SK-N-SH (cell line): ENCODE results near the gene LRRC1. TPM values are rescaled to one million over a fixed set of nuclear protein-coding genes. Genes with fewer than 3 reads are reported as not detected.

ENCODE experiments used
- CTCF ChIA-PET: fragments of 300-600, 350-600 bp; formaldehyde crosslinking; extraction: SDS; loops from one replicate; lab custom pipeline; 2021; lab: Yijun Ruan, JAX
- POLR2A ChIA-PET: fragments of 350-600 bp; sonication (Branson Sonifier 250); formaldehyde crosslinking; extraction: SDS; loops from one replicate; lab custom pipeline; 2020; ENCODE audit warnings: antibody characterized with exemption, inconsistent platforms; lab: Yijun Ruan, JAX
- DNase-seq: peaks from one replicate; pipeline ENCODE4 v3.0.0; 2012
- H2AFZ ChIP-seq: fragments of 200-600 bp; sonication (generic); 2 replicates; pipeline ENCODE4 v1.8.1; 2016; ENCODE audit warnings: antibody characterized with exemption, mild to moderate bottlenecking, low read depth
- H3F3A ChIP-seq: fragments of 200-600 bp; sonication (generic); replicated peaks from 2 replicates; pipeline ENCODE3; 2016; ENCODE audit warnings: antibody characterized with exemption, mild to moderate bottlenecking; ENCODE audit not compliant: insufficient read depth
- H3K27ac ChIP-seq, 2 experiments: fragments of 200-500 bp in 1 of 2; fragments of 200-600 bp in 1 of 2; sonication (Bioruptor generic) in 1 of 2; sonication (generic), shearing (Covaris generic) in 1 of 2; 2 replicates each; pipeline versions ENCODE4 v1.5.1 to v1.6.1; 2014 to 2016; ENCODE audit warnings: low read depth in 2 of 2, inconsistent platforms in 1 of 2, low read length in 1 of 2, mild to moderate bottlenecking in 1 of 2, mixed read lengths in 1 of 2
- H3K27me3 ChIP-seq: fragments of 200-600 bp; sonication (generic), shearing (Covaris generic); 2 replicates; pipeline ENCODE4 v1.6.1; 2016; ENCODE audit warnings: mixed run types; ENCODE audit not compliant: insufficient read depth
- H3K36me3 ChIP-seq, 2 experiments: fragments of 200-500 bp in 1 of 2; fragments of 200-600 bp in 1 of 2; sonication (Bioruptor generic) in 1 of 2; sonication (generic) in 1 of 2; replicated peaks in 1 of 2; 2 replicates each; pipeline versions ENCODE3 to v1.5.1; 2014 to 2016; ENCODE audit warnings: low read length in 1 of 2, mild to moderate bottlenecking in 1 of 2; ENCODE audit not compliant: insufficient read depth in 2 of 2, control insufficient read depth in 1 of 2
- H3K4me1 ChIP-seq, 2 experiments: fragments of 200-500 bp in 1 of 2; fragments of 200-600 bp in 1 of 2; sonication (Bioruptor generic) in 1 of 2; sonication (generic), shearing (Covaris generic) in 1 of 2; 2 replicates each; pipeline versions ENCODE4 v1.5.1 to v1.6.1; 2014 to 2016; ENCODE audit warnings: low read depth in 1 of 2, low read length in 1 of 2, mixed run types in 1 of 2; ENCODE audit not compliant: insufficient read depth in 2 of 2, control insufficient read depth in 1 of 2
- H3K4me2 ChIP-seq: fragments of 200-600 bp; sonication (generic), shearing (Covaris generic); 2 replicates; pipeline ENCODE4 v1.6.1; 2017; ENCODE audit warnings: mixed run types
- H3K4me3 ChIP-seq, 2 experiments: fragments of 200-500 bp in 1 of 2; fragments of 200-600 bp in 1 of 2; sonication (Bioruptor generic) in 1 of 2; sonication (generic), shearing (Covaris generic) in 1 of 2; 2 replicates each; pipeline versions ENCODE4 v1.5.1 to v1.8.1; 2014 to 2016; ENCODE audit warnings: low read depth in 2 of 2, inconsistent platforms in 1 of 2, low read length in 1 of 2, mild to moderate bottlenecking in 1 of 2, mixed read lengths in 1 of 2, moderate library complexity in 1 of 2
- H3K79me2 ChIP-seq: fragments of 200-600 bp; sonication (generic); 2 replicates; pipeline ENCODE4 v1.8.1; 2017; ENCODE audit warnings: mild to moderate bottlenecking; ENCODE audit not compliant: insufficient read depth
- H3K9ac ChIP-seq: fragments of 200-600 bp; sonication (generic); 2 replicates; pipeline ENCODE4 v1.6.1; 2017; ENCODE audit warnings: mixed run types
- H3K9me2 ChIP-seq: fragments of 200-600 bp; sonication (generic); 2 replicates; pipeline ENCODE4 v1.6.1; 2017; ENCODE audit warnings: mixed run types
- H3K9me3 ChIP-seq: fragments of 200-600 bp; sonication (generic); 2 replicates; pipeline ENCODE4 v1.6.1; 2017; ENCODE audit warnings: mixed run types, mild to moderate bottlenecking, moderate library complexity
- H4K20me1 ChIP-seq: fragments of 200-600 bp; sonication (generic); 2 replicates; pipeline ENCODE4 v1.6.1; 2017; ENCODE audit warnings: mild to moderate bottlenecking, mixed run types; ENCODE audit not compliant: insufficient read depth
- ELF1 ChIP-seq: IDR thresholded peaks from 2 replicates; pipeline ENCODE4 v1.4.0; 2012
- EP300 ChIP-seq, 2 experiments: IDR thresholded peaks; 2 replicates each; pipeline versions ENCODE4 v1.4.0 to v1.6.1; 2012; ENCODE audit warnings: borderline replicate concordance in 1 of 2, low read depth in 1 of 2, low read length in 1 of 2
- EZH2phosphoT487 ChIP-seq: fragments of 200-600 bp; sonication (generic); IDR thresholded peaks from 2 replicates; pipeline ENCODE4 v1.6.1; 2017; ENCODE audit warnings: low read depth, mixed run types, mild to moderate bottlenecking, antibody characterized with exemption, moderate library complexity, borderline replicate concordance
- FOSL2 ChIP-seq: IDR thresholded peaks from 2 replicates; pipeline ENCODE4 v1.4.0; 2012; ENCODE audit warnings: low read depth, mild to moderate bottlenecking, moderate library complexity, borderline replicate concordance
- GABPA ChIP-seq: IDR thresholded peaks from 2 replicates; pipeline ENCODE4 v1.4.0; 2012; ENCODE audit warnings: low read depth, mild to moderate bottlenecking
- IRF3 ChIP-seq: fragments of 150-350 bp; IDR thresholded peaks from 2 replicates; pipeline ENCODE4 v1.6.1; 2016; ENCODE audit warnings: mild to moderate bottlenecking, low read depth, low read length
- JUND ChIP-seq: IDR thresholded peaks from 2 replicates; pipeline ENCODE4 v1.4.0; 2012
- MAX ChIP-seq: IDR thresholded peaks from 2 replicates; pipeline ENCODE4 v1.4.0; 2012; ENCODE audit warnings: low read depth
- MEF2A ChIP-seq: IDR thresholded peaks from 2 replicates; pipeline ENCODE4 v1.4.0; 2012; ENCODE audit warnings: low read depth, borderline replicate concordance
- NFIC ChIP-seq: IDR thresholded peaks from 2 replicates; pipeline ENCODE4 v1.4.0; 2012; ENCODE audit warnings: borderline replicate concordance
- PBX3 ChIP-seq: IDR thresholded peaks from 2 replicates; pipeline ENCODE4; 2012
- RAD21 ChIP-seq: IDR thresholded peaks from 2 replicates; pipeline ENCODE4 v1.6.1; 2012; ENCODE audit warnings: mild to moderate bottlenecking, low read length
- RFX5 ChIP-seq: IDR thresholded peaks from 2 replicates; pipeline ENCODE4 v1.6.1; 2012; ENCODE audit warnings: mild to moderate bottlenecking, improper control_type of control experiment, low read length
- RXRA ChIP-seq: IDR thresholded peaks from 2 replicates; pipeline ENCODE4 v1.4.0; 2012; ENCODE audit warnings: low read depth, mild to moderate bottlenecking, borderline replicate concordance
- SIN3A ChIP-seq: IDR thresholded peaks from 2 replicates; pipeline ENCODE4 v1.6.1; 2012; ENCODE audit warnings: low read depth, mild to moderate bottlenecking, low read length, moderate library complexity, borderline replicate concordance
- SMC3 ChIP-seq: IDR thresholded peaks from 2 replicates; pipeline ENCODE4 v1.6.1; 2012; ENCODE audit warnings: low read depth, low read length, improper control_type of control experiment
- TAF1 ChIP-seq: IDR thresholded peaks from 2 replicates; pipeline ENCODE4 v1.6.1; 2012; ENCODE audit warnings: low read depth, mild to moderate bottlenecking, low read length, moderate library complexity, borderline replicate concordance
- USF1 ChIP-seq: IDR thresholded peaks from 2 replicates; pipeline ENCODE4 v1.4.0; 2012; ENCODE audit warnings: low read depth, borderline replicate concordance
- USF2 ChIP-seq: fragments of 150-350 bp; IDR thresholded peaks from 2 replicates; pipeline ENCODE4 v1.6.1; 2017; ENCODE audit warnings: antibody characterized with exemption, low read length, low read depth, borderline replicate concordance
- WGBS: methylation state at CpG from one replicate; pipeline ENCODE4 v1.1.6; 2017; ENCODE audit warnings: low lambda C conversion rate; 5-methylcytosine and 5-hydroxymethylcytosine counted together
- polyA plus RNA-seq, 3 experiments: library from polyadenylated mRNA; depleted of rRNA; stranded (reverse); fragments of >200 nt; gene quantifications; 2 replicates each; pipeline ENCODE4 v1.2.3, GENCODE V29; 2012
- TF ChIP-seq, protein P1 (sequence below): fragments of 200-600 bp; sonication (generic); IDR thresholded peaks from 2 replicates; pipeline ENCODE4 v1.6.1; 2017; ENCODE audit warnings: antibody characterized with exemption, mild to moderate bottlenecking, moderate library complexity

The LRRC1 gene
- polyA plus RNA-seq, 1 of the 3 experiments (the other 2 are of a cell fraction), result 0.84 TPM

DNA sequence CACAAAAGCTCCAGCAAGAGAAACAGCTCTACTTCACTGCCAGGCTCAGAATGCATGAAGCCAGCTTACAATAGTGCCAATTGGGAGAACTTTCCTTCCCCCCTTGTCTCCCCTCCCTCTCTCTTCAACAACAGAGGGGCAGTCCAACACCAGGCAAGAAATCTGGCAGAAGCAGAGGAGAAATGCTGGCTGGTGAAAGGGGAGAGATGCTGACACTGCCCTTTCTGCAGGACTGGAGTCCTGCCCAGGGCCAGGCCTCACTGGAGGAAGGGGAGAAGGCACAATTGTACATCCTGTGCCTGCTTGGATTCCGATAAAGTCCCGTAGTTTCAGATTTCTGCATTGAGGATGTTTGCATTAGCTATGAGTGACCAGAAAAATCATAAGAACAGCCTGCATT, 148.6 kb downstream of the LRRC1 start:
- WGBS, result 25% methylated on average over 2 of the region's 2 CpGs
- CTCF ChIA-PET, result no interaction called here

DNA sequence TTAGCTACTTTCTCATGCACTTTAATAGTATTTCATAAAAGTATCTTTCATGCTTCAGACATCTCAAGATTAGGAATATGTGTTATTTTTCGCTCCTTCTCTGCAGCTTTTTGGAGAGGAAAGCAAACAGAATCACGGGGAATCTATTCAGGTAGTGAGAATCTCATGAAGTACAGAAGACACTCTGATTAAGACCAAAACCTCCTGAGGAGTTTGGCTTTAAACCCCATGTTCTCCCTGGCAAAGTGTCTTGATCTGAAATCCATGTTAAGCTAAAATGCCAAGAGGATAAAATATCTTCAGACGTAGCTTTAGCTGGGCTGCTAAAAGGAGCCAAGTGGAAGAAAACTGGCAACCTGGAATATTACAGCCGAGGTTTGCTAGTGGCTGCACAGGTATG, 149.3 kb downstream of the LRRC1 start:
- Histone ChIP-seq H3K4me1 (no peaks in the 10 kb centered on the region), H3K9me2 (no peaks in the 10 kb centered on the region), H2AFZ (no peak overlapping the region), H3K4me2 (no peak overlapping the region), H3K36me3 (no peaks in the 10 kb centered on the region), H3K27ac (no peak overlapping the region), H3K9me3 (no peaks in the 10 kb centered on the region), H3F3A (no peaks in the 10 kb centered on the region), H3K9ac (no peak overlapping the region), H3K79me2 (no peaks in the 10 kb centered on the region), H4K20me1 (no peaks in the 10 kb centered on the region), H3K27me3 (peaks cover 14% of the 10 kb centered on the region; the same call in 1 of the 2 replicates), H3K4me3 (no peak overlapping the region)
- POLR2A ChIA-PET, result no interaction called here
- CTCF ChIA-PET, result interaction anchor here (0.6 kb wide), 1 partner anchor 1063 kb away, joined by 3 read pairs; no protein-coding TSS in a partner anchor
- 5% methylated on average over 4 of the region's 4 CpGs for WGBS
- DNase-seq, result no peak
- TF ChIP-seq, protein P1, sequence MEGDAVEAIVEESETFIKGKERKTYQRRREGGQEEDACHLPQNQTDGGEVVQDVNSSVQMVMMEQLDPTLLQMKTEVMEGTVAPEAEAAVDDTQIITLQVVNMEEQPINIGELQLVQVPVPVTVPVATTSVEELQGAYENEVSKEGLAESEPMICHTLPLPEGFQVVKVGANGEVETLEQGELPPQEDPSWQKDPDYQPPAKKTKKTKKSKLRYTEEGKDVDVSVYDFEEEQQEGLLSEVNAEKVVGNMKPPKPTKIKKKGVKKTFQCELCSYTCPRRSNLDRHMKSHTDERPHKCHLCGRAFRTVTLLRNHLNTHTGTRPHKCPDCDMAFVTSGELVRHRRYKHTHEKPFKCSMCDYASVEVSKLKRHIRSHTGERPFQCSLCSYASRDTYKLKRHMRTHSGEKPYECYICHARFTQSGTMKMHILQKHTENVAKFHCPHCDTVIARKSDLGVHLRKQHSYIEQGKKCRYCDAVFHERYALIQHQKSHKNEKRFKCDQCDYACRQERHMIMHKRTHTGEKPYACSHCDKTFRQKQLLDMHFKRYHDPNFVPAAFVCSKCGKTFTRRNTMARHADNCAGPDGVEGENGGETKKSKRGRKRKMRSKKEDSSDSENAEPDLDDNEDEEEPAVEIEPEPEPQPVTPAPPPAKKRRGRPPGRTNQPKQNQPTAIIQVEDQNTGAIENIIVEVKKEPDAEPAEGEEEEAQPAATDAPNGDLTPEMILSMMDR, result no peak
- no peak for TF ChIP-seq USF2
- TF ChIP-seq ELF1, result no peak
- TF ChIP-seq GABPA, result no peak
- TF ChIP-seq PBX3, result no peak
- no peak for TF ChIP-seq MAX
- no peak for TF ChIP-seq IRF3

More for the DNA sequence above, 148.6 kb downstream of the LRRC1 start:
- no peak overlapping the region for H3K4me2 ChIP-seq
- TF ChIP-seq PBX3, result no peak
- TF ChIP-seq USF1, result no peak
- no peak for TF ChIP-seq RFX5
- TF ChIP-seq FOSL2, result no peak
- TF ChIP-seq RAD21, result no peak
- TF ChIP-seq EZH2phosphoT487, result no peak
- TF ChIP-seq JUND, result no peak
- TF ChIP-seq SMC3, result no peak
- no peak for TF ChIP-seq SIN3A
- TF ChIP-seq RXRA, result no peak
- TF ChIP-seq EP300 (IDR thresholded peaks at IDR 0.05; ENCODE audit: borderline replicate concordance in 1 of 2, low read depth in 1 of 2, low read length in 1 of 2), result no peak
- TF ChIP-seq MEF2A, result no peak
- TF ChIP-seq NFIC, result no peak
- no peak for TF ChIP-seq TAF1
- no peak for TF ChIP-seq IRF3
- TF ChIP-seq, all 33 proteins: peak for 0
- no peaks in the 10 kb centered on the region for H4K20me1 ChIP-seq
- peaks cover 14% of the 10 kb centered on the region; the same call in 1 of the 2 replicates for H3K27me3 ChIP-seq
- H3K9me3 ChIP-seq, result no peaks in the 10 kb centered on the region
- H3K27ac ChIP-seq, result no peak overlapping the region
- H2AFZ ChIP-seq, result no peak overlapping the region
- H3K79me2 ChIP-seq, result no peaks in the 10 kb centered on the region
- no peaks in the 10 kb centered on the region for H3F3A ChIP-seq
- no peak overlapping the region for H3K4me3 ChIP-seq
- POLR2A ChIA-PET, result no interaction called here
- no peak for DNase-seq
- no peaks in the 10 kb centered on the region for H3K9me2 ChIP-seq
- H3K4me1 ChIP-seq, result no peaks in the 10 kb centered on the region
- no peaks in the 10 kb centered on the region for H3K36me3 ChIP-seq
- no peak overlapping the region for H3K9ac ChIP-seq
